HCT116 (cell line): ENCODE results near the gene CCDC184.
"Not testable (repeated sequence)": the region's sequence is repeated elsewhere in the genome, so short reads cannot be mapped to it uniquely, and the experiment has no call there.

Source experiments
- CEBPB ChIP-seq: IDR thresholded peaks from 2 replicates; pipeline ENCODE4 v1.6.1; 2012; ENCODE audit warnings: low read depth
- CTCF ChIP-seq, 3 experiments: fragments of 200-600 bp in 1 of 3; sonication (generic) in 1 of 3; IDR thresholded peaks in 2 of 3; conservative IDR thresholded peaks in 1 of 3; 2 replicates each; pipeline ENCODE4 v1.5.1; 2012 to 2017; ENCODE audit warnings: low read depth in 2 of 3, low read length in 2 of 3, antibody characterized with exemption in 1 of 3, borderline replicate concordance in 1 of 3, control low read depth in 1 of 3, mild to moderate bottlenecking in 1 of 3, mixed read lengths in 1 of 3, mixed run types in 1 of 3, moderate library complexity in 1 of 3; ENCODE audit not compliant: insufficient read depth in 1 of 3
- MAX ChIP-seq: IDR thresholded peaks from 2 replicates; pipeline ENCODE4 v1.6.1; 2012
- POLR2A ChIP-seq: IDR thresholded peaks from 2 replicates; pipeline ENCODE4 v1.7.0; 2011; ENCODE audit warnings: borderline replicate concordance; ENCODE audit not compliant: insufficient read depth, insufficient read length; ENCODE audit errors: extremely low read depth
- POLR2AphosphoS5 ChIP-seq: IDR thresholded peaks from 2 replicates; pipeline ENCODE4 v1.6.1; 2011; ENCODE audit warnings: mild to moderate bottlenecking, low read depth, low read length, moderate library complexity
- RAD21 ChIP-seq: IDR thresholded peaks from 2 replicates; pipeline ENCODE4 v1.6.1; 2012; ENCODE audit warnings: low read depth, mild to moderate bottlenecking
- ZBTB33 ChIP-seq: IDR thresholded peaks from 2 replicates; pipeline ENCODE4 v1.6.1; 2011; ENCODE audit warnings: mild to moderate bottlenecking, low read length, moderate library complexity; ENCODE audit not compliant: insufficient replicate concordance; ENCODE audit errors: extremely low read depth
- ZNF274 ChIP-seq: fragments of 200-500 bp; sonication (Bioruptor generic); IDR thresholded peaks from 2 replicates; pipeline ENCODE4 v1.6.1; 2014; ENCODE audit warnings: mild to moderate bottlenecking, low read depth, low read length, inconsistent platforms
- TF ChIP-seq, protein P1 (sequence below): IDR thresholded peaks from 2 replicates; pipeline ENCODE4 v1.6.1; 2012; ENCODE audit warnings: low read depth

DNA sequence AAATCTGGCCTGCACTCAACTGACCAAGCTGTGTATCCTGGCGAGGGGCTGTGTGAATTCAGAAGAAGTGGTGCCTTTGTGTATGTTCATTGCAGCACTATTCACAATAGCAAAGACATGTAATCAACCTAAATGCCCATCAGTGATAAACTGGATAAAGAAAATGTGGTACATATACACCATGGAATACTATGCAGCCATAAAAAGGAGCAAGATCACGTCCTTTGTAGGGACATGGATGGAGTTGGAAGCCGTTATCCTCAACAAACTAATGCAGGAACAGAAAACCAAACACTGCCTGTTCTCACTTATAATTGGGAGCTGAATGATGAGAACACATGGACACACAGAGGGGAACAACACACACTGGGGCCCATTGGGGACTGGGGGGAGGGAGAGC lies 41.1 kb downstream of the CCDC184 start:
- TF ChIP-seq RAD21; ZBTB33; CTCF (IDR thresholded peaks at IDR 0.05 in 2 of 3, conservative IDR thresholded peaks at IDR 0.05 in 1 of 3; ENCODE audit: borderline replicate concordance in 1 of 3, insufficient read depth in 1 of 3, low read depth in 2 of 3, low read length in 2 of 3); ZNF274; POLR2A; MAX; CEBPB; POLR2AphosphoS5: not testable (repeated sequence)
- TF ChIP-seq, protein P1, sequence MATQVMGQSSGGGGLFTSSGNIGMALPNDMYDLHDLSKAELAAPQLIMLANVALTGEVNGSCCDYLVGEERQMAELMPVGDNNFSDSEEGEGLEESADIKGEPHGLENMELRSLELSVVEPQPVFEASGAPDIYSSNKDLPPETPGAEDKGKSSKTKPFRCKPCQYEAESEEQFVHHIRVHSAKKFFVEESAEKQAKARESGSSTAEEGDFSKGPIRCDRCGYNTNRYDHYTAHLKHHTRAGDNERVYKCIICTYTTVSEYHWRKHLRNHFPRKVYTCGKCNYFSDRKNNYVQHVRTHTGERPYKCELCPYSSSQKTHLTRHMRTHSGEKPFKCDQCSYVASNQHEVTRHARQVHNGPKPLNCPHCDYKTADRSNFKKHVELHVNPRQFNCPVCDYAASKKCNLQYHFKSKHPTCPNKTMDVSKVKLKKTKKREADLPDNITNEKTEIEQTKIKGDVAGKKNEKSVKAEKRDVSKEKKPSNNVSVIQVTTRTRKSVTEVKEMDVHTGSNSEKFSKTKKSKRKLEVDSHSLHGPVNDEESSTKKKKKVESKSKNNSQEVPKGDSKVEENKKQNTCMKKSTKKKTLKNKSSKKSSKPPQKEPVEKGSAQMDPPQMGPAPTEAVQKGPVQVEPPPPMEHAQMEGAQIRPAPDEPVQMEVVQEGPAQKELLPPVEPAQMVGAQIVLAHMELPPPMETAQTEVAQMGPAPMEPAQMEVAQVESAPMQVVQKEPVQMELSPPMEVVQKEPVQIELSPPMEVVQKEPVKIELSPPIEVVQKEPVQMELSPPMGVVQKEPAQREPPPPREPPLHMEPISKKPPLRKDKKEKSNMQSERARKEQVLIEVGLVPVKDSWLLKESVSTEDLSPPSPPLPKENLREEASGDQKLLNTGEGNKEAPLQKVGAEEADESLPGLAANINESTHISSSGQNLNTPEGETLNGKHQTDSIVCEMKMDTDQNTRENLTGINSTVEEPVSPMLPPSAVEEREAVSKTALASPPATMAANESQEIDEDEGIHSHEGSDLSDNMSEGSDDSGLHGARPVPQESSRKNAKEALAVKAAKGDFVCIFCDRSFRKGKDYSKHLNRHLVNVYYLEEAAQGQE = not testable (repeated sequence)
